Urinary bladder (tissue), 4 donors: ENCODE results near the gene ABCC9. TPM values are rescaled to one million over a fixed set of nuclear protein-coding genes. Genes with fewer than 3 reads are reported as not detected.
"Not testable (repeated sequence)": the region's sequence is repeated elsewhere in the genome, so short reads cannot be mapped to it uniquely, and the experiment has no call there.

Experiments
- DNase-seq: peaks from one replicate; pipeline ENCODE4 v3.0.0-alpha.2; 2015; ENCODE audit errors: extremely low spot score
- H3K27ac ChIP-seq: one replicate; pipeline ENCODE4 v1.5.1; 2013; ENCODE audit warnings: low read depth, mild to moderate bottlenecking, moderate library complexity
- H3K36me3 ChIP-seq: one replicate; pipeline ENCODE4 v1.6.1; 2013; ENCODE audit warnings: mild to moderate bottlenecking, moderate library complexity; ENCODE audit not compliant: insufficient read depth
- H3K4me1 ChIP-seq: one replicate; pipeline ENCODE4 v1.6.1; 2013; ENCODE audit warnings: mild to moderate bottlenecking, moderate library complexity; ENCODE audit not compliant: insufficient read depth
- H3K4me3 ChIP-seq: one replicate; pipeline ENCODE4 v1.5.1; 2013; ENCODE audit warnings: low read depth, low read length
- WGBS: extraction: QIAGEN DNeasy Blood & Tissue Kit; methylation state at CpG from one replicate; pipeline ENCODE4 v1.1.7; 2013; 5-methylcytosine and 5-hydroxymethylcytosine counted together
- polyA plus RNA-seq: library from polyadenylated mRNA; stranded (reverse); fragments of 200-250 nt; gene quantifications from one replicate; pipeline ENCODE4 v1.2.3, GENCODE V29; 2013
- total RNA-seq: library from RNA; depleted of rRNA; stranded (reverse); fragments of >200 nt; gene quantifications from one replicate; pipeline ENCODE4 v1.2.3, GENCODE V29; 2014
- donor health status: healthy with polysubstance abuse.
- donor health status: healthy.

The ABCC9 gene
- total and polyA plus RNA-seq, 2 donors, result 14.3 to 75.2 TPM

DNA sequence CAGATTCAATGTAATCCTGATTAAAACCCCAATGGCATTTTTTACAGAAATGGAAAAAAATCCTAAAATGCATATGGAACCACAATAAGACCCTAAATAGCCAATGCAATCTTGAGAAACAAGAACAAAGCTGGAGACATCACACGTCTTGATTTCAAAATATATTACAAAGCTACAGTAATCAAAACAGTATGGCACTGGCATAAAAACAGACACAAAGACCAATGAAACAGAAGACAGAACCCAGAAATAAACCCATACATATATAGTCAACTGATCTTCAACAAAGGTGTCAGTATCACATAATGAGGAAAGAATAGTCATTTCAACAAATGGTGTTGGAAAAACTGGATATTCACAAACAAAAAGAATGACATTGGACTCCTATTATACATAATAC, 9.4 kb upstream of the ABCC9 start:
- DNase-seq, result no peak
- Histone ChIP-seq H3K4me1 (no peaks in the 10 kb centered on the region), H3K27ac (no peak overlapping the region), H3K4me3 (no peak overlapping the region), H3K36me3 (no peaks in the 10 kb centered on the region)
- WGBS, result 93% methylated on average over 1 of the region's 1 CpG

DNA sequence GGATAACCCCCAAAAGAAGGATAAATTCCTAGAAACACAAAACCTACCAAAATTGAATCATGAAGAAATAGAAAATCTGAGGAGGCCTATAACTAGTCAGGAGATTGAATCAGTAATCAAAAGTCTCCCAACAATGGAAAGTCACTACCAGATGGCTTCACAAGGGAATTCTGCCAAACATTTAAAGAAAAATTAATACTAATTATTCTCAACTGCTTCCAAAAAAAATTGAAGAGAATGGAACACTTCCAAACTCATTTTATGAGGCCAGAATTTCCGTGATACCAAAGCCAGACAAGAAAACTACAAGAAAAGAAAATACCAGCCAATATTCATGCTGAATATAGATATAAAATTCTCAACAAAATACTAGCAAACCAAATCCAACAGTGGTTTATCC, 7.8 kb upstream of the ABCC9 start:
- H3K36me3 ChIP-seq, result no peaks in the 10 kb centered on the region
- H3K27ac ChIP-seq, result no peak overlapping the region
- H3K4me3 ChIP-seq, result no peak overlapping the region
- no peaks in the 10 kb centered on the region for H3K4me1 ChIP-seq
- DNase-seq, result no peak
- WGBS, result 42% methylated on average over 1 of the region's 1 CpG

- no peak for DNase-seq
- H3K36me3 ChIP-seq, result no peaks in the 10 kb centered on the region
- H3K4me3 ChIP-seq, result no peak overlapping the region
- H3K4me1 ChIP-seq, result no peaks in the 10 kb centered on the region
- no peak overlapping the region for H3K27ac ChIP-seq
Observed at GRCh38 chr12:21946983-21947382, 5.8 kb upstream of the ABCC9 start.

DNA sequence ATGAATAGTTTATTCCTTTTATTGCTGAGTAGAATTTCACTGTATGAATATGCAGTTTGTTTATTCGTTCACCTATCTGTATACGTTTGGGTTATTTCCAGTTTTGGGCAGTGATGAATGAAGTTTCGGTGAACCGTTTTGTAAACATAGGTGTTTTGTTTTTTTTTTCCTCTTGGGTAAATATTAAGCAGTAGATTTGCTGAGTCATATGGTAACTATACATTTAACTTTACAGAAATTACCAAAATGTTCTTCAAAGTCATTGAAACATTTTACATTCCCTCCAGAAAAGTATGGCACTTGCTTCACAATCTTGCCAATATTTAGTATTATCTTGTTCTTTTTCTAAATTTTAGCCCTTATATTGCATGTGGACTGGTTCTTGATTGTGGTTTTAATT, 3.8 kb upstream of the ABCC9 start:
- H3K27ac ChIP-seq, result no peak overlapping the region
- no peak overlapping the region for H3K4me3 ChIP-seq
- WGBS, result 88% methylated on average over 4 of the region's 4 CpGs
- DNase-seq, result no peak
- H3K4me1 ChIP-seq, result no peaks in the 10 kb centered on the region
- H3K36me3 ChIP-seq, result no peaks in the 10 kb centered on the region

DNA sequence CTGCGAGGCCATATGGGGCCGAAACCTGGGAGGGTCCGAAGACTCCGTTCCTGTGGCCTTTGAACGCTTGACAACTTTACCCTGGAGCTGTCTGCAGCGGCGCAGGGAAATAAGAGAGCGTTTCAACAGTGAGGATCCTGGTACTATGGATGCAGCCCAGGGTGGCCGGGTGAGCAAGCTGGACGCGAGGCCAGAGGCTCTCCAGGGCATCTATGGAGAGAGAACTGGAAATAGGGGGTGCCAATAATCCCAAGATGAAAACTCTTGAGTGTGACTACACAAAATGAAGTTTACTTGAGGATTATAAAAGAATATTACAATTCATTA, 1.1 kb upstream of the ABCC9 start:
- Histone ChIP-seq H3K27ac (peak overlapping the region; percentile 38), H3K36me3 (no peaks in the 10 kb centered on the region), H3K4me1 (no peaks in the 10 kb centered on the region), H3K4me3 (peak overlapping the region; percentile 46)
- WGBS, result 46% methylated on average over 11 of the region's 11 CpGs
- DNase-seq, result no peak

- peak overlapping the region; percentile 67 for H3K27ac ChIP-seq
- no peaks in the 10 kb centered on the region for H3K36me3 ChIP-seq
- WGBS, result 2% methylated on average over 51 of the region's 51 CpGs
- H3K4me3 ChIP-seq, result peak overlapping the region; percentile 46
- peak; percentile 35 for DNase-seq
- no peaks in the 10 kb centered on the region for H3K4me1 ChIP-seq
Observed at GRCh38 chr12:21941506-21942376, 515 bp upstream of the ABCC9 start.

GRCh38 chr12:21939435-21939834, 1.8 kb downstream of the ABCC9 start:
- 54% methylated on average over 4 of the region's 4 CpGs for WGBS
- H3K4me1 ChIP-seq, result no peaks in the 10 kb centered on the region
- no peak for DNase-seq
- H3K36me3 ChIP-seq, result no peaks in the 10 kb centered on the region
- peak overlapping the region; percentile 22 for H3K4me3 ChIP-seq
- H3K27ac ChIP-seq, result no peak overlapping the region

DNA sequence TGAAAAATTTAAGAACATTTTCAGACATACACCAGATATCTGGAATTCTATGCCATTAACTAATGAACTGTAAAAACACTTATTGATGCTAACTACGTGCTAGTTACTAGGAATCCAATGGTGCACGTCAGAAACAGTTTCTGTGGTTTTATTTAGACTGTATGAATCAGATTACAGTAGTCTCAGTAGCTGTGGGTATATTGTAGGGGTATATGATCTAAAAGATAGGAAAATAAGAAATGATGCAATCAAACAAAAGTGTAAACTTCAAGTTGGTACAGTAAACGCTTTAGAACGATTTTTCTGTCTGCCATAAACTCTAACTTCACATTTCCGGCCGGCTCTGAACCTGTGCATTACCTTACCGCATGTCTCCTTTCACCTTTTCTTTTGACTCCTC, 2.3 kb downstream of the ABCC9 start:
- WGBS, result 73% methylated on average over 7 of the region's 7 CpGs
- Histone ChIP-seq H3K36me3 (no peaks in the 10 kb centered on the region), H3K4me3 (no peak overlapping the region), H3K4me1 (no peaks in the 10 kb centered on the region), H3K27ac (no peak overlapping the region)
- no peak for DNase-seq

DNA sequence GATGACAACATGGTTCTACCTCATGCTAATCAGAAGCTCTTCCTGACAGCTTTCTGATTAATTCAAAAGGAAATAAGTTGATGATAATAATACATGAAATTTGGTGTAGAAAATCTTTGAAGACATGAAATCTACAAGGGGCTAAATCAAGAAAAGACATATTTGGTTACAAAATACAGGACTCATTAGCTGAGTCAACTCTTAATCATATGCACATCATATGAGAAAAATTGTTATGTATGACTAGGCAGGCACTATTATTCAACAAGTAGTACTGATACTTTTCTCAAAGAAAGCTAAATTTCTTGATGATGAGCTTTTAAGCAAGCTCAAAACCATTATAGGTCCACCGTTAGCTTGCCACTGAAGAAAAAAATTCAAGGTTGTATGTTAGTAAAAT, 7.1 kb downstream of the ABCC9 start:
- WGBS, result 98% methylated on average over 1 of the region's 1 CpG
- DNase-seq, result no peak
- no peaks in the 10 kb centered on the region for H3K4me1 ChIP-seq

GRCh38 chr12:21933656-21934055, 7.6 kb downstream of the ABCC9 start:
- no peak overlapping the region for H3K27ac ChIP-seq
- no peaks in the 10 kb centered on the region for H3K4me1 ChIP-seq
- DNase-seq, result no peak
- no peaks in the 10 kb centered on the region for H3K36me3 ChIP-seq
- no peak overlapping the region for H3K4me3 ChIP-seq
- WGBS, result 88% methylated on average over 4 of the region's 4 CpGs

More for the DNA sequence above, 7.1 kb downstream of the ABCC9 start:
- Histone ChIP-seq H3K4me3 (no peak overlapping the region), H3K36me3 (no peaks in the 10 kb centered on the region), H3K27ac (no peak overlapping the region)

GRCh38 chr12:21929972-21930371, 11.3 kb downstream of the ABCC9 start:
- H3K27ac ChIP-seq, H3K4me3 ChIP-seq, DNase-seq, H3K4me1 ChIP-seq, H3K36me3 ChIP-seq: not testable (repeated sequence)
- 97% methylated on average over 1 of the region's 1 CpG for WGBS

DNA sequence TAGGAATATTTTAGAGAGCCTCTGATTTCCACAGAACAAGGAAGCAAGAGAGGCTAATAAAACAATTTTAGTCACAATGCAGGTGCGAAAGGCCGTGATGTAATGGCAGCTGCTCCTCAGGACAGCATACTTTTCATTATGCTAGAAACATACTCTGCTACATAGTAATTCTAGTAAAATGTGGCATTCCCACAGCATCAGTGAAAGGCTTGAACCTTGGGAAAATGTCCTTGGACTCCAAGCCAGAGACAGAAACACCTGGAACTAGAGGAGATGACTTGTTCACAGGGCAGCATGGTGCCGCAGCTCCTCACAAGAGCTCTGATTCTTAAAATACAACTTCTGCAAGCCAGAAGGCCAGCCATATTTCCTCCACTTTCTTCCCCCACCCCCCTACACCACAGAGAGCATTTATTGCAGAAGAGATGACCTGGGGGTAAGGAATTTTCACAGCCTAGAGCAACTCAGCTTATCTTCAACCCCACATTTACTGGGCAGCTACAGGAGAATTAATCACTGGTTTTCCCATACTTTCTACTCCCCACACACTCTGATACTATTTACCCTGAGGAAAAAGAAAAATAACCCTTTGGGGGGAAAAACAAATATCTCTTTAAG, 15.8 kb downstream of the ABCC9 start:
- WGBS, result over 99% methylated on average over 3 of the region's 3 CpGs
- Histone ChIP-seq H3K36me3 (no peaks in the 10 kb centered on the region), H3K4me3 (no peak overlapping the region), H3K27ac (no peak overlapping the region), H3K4me1 (no peaks in the 10 kb centered on the region)
- DNase-seq, result no peak

DNA sequence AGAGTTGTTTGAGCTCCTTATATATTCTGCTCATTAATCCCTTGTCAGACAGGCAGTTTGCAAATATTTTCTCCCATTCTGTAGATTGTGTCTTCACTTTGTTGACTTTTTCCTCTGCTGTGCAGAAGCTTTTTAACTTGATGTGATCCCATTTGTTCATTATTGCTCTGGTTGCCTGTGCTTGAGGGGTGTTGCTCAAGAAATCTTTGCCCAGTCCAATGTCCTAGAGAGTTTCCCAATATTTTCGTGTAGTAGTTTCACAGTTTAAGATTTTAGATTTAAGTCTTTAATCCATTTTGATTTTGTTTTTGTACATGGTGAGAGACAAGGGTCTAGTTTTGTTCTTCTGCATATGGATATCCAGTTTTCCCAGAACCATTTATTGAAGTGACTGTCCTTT, 19.8 kb downstream of the ABCC9 start:
- Histone ChIP-seq H3K4me3 (no peak overlapping the region), H3K4me1 (no peaks in the 10 kb centered on the region), H3K36me3 (no peaks in the 10 kb centered on the region), H3K27ac (no peak overlapping the region)
- DNase-seq, result no peak
- WGBS, result 90% methylated on average over 1 of the region's 1 CpG

- Histone ChIP-seq H3K27ac (no peak overlapping the region), H3K4me1 (no peaks in the 10 kb centered on the region), H3K36me3 (no peaks in the 10 kb centered on the region), H3K4me3 (no peak overlapping the region)
- 87% methylated on average over 3 of the region's 3 CpGs for WGBS
- DNase-seq, result no peak
Observed at GRCh38 chr12:21918456-21918855, 22.8 kb downstream of the ABCC9 start.
